ENCODE measurements around the gene AK2. TPM values are rescaled to one million over a fixed set of nuclear protein-coding genes. Genes with fewer than 3 reads are reported as not detected.

AK2 gene
- total RNA-seq, 1 experiment from 2014 or later = 191 TPM

DNA sequence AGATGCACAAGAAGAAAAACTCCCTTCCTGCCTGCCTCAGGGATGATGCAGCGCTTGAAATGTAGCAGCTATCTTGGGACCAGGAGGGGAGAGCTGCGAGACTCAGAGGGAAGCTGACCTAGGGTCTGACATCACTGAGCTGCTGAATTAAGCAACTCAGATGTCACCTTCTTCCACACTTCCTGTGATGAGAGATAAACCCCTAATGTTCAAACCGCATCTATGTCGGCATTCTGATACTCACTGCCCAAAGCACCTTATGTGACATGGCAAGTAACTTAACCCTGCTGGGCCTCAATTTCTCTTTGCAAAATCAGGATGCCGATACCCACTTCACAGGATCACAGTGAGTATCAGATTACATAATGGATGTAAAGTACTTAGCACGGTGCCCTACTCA, 9.1 kb upstream of the AK2 start:
- no peak overlapping the region for H2AFZ ChIP-seq

DNA sequence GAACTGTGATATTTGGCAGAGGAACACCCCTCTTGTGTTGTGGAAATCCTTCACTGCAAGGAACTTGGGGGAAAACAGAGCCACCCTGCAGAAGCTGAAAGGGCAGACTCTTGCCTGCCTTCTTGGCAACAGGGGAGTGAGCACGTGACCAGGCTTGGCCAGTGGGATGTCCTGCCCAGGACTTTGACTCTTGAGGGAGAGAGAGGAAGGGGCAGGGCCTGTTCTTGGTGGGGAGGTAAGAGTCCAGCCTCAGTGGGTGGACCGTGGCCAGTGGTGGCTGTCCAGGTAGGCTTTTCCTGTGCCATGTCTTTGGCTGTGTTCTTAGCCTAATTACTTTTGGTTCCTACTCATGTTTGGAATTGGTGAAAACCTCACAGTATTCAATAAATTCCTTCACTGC, 8.6 kb upstream of the AK2 start:
- no TSS peak for BruUV-seq (replicated peaks)
- H3K36me3 ChIP-seq (ENCODE audit: low read depth) = no peaks in the 10 kb centered on the region
- H2AFZ ChIP-seq = no peak overlapping the region
- no peaks in the 10 kb centered on the region for H3K9me2 ChIP-seq (ENCODE audit: insufficient read depth)
- H3K79me2 ChIP-seq (ENCODE audit: low read depth) = no peaks in the 10 kb centered on the region
- TF ChIP-seq, protein P1, sequence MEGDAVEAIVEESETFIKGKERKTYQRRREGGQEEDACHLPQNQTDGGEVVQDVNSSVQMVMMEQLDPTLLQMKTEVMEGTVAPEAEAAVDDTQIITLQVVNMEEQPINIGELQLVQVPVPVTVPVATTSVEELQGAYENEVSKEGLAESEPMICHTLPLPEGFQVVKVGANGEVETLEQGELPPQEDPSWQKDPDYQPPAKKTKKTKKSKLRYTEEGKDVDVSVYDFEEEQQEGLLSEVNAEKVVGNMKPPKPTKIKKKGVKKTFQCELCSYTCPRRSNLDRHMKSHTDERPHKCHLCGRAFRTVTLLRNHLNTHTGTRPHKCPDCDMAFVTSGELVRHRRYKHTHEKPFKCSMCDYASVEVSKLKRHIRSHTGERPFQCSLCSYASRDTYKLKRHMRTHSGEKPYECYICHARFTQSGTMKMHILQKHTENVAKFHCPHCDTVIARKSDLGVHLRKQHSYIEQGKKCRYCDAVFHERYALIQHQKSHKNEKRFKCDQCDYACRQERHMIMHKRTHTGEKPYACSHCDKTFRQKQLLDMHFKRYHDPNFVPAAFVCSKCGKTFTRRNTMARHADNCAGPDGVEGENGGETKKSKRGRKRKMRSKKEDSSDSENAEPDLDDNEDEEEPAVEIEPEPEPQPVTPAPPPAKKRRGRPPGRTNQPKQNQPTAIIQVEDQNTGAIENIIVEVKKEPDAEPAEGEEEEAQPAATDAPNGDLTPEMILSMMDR (conservative IDR thresholded peaks at IDR 0.05) = no peak
- TF ChIP-seq EZH2 (IDR thresholded peaks at IDR 0.05; ENCODE audit: low read depth) = no peak
- H3F3A ChIP-seq (ENCODE audit: insufficient read depth, low read depth) = peaks cover 32% of the 10 kb centered on the region
- H3K4me2 ChIP-seq = no peak overlapping the region
- no peaks in the 10 kb centered on the region for H4K20me1 ChIP-seq (ENCODE audit: insufficient read depth)
- intact Hi-C loops (cut with micrococcal nuclease; ENCODE audit: unreplicated experiment) = no loop called here
- no peaks in the 10 kb centered on the region for H3K27me3 ChIP-seq (ENCODE audit: insufficient read depth, low read depth)
- H3K9me3 ChIP-seq (ENCODE audit: insufficient read depth, low read depth) = no peaks in the 10 kb centered on the region
- ChIA-PET POLR2A (ENCODE audit: unreplicated experiment) (no interaction called here), CTCF (no interaction called here)
- no peak for DNase-seq
- H3K27ac ChIP-seq = no peak overlapping the region
- no peak overlapping the region for H3K4me3 ChIP-seq
- peaks cover 28% of the 10 kb centered on the region for H3K4me1 ChIP-seq (replicated peaks; ENCODE audit: insufficient read depth)

More for the DNA sequence above, 9.1 kb upstream of the AK2 start:
- Histone ChIP-seq H3K4me2 (no peak overlapping the region), H3K9me3 (ENCODE audit: insufficient read depth, low read depth) (no peaks in the 10 kb centered on the region), H3K79me2 (ENCODE audit: low read depth) (no peaks in the 10 kb centered on the region), H3K36me3 (ENCODE audit: low read depth) (no peaks in the 10 kb centered on the region), H4K20me1 (ENCODE audit: insufficient read depth) (no peaks in the 10 kb centered on the region), H3F3A (ENCODE audit: insufficient read depth, low read depth) (peaks cover 37% of the 10 kb centered on the region), H3K27ac (no peak overlapping the region), H3K4me3 (no peak overlapping the region), H3K27me3 (ENCODE audit: insufficient read depth, low read depth) (no peaks in the 10 kb centered on the region), H3K4me1 (replicated peaks; ENCODE audit: insufficient read depth) (peaks cover 33% of the 10 kb centered on the region), H3K9me2 (ENCODE audit: insufficient read depth) (no peaks in the 10 kb centered on the region)
- DNase-seq = no peak
- no TSS peak for BruUV-seq (replicated peaks)
- ChIA-PET POLR2A (ENCODE audit: unreplicated experiment) (interaction anchor here (0.7 kb wide), 1 partner anchor 621 kb away, joined by 21 read pairs; no protein-coding TSS in a partner anchor), CTCF (interaction anchor here (0.7 kb wide), 1 partner anchor 1160 kb away, joined by 14 read pairs; no protein-coding TSS in a partner anchor)
- TF ChIP-seq, protein P1 (conservative IDR thresholded peaks at IDR 0.05) = no peak
- no peak for TF ChIP-seq EZH2 (IDR thresholded peaks at IDR 0.05; ENCODE audit: low read depth)
- intact Hi-C loops (cut with micrococcal nuclease; ENCODE audit: unreplicated experiment) = no loop called here

DNA sequence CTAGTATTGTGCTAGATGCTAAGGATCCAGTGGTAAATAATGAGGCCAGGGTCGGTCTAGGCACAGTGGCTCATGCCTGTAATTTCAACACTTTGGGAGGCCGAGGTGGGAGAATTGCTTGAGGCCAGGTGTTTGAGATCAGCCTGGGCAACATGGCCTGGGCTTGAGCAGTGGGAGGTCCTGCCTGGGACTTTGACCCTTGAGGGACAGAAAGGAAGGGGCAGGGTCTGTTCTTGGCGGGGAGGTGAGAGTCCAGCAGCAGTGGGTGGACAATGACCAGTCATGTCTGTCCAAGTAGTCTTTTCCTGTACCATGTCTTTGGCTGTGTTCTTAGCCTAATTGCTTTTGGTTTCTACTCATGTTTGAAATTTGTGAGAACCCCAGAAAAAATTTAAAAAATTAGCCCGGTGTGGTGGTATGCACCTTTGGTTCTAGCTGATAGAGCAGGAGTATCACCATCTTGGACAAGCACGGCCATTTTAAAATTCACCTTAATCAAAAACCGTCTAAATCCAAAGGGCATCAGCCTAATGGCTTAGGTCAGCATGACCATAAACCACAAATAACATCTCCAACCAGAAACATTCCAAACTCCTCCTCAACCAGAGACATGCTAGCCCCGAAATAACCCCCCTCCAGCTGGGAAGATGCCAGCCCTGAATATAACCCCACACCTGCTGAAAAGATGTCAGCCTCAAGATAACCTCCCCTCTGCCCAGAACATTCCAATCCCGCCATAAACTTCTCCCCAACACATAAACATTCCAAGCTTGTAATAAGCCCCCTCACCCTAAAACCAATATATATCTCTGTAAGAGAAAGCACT, 6.8 kb upstream of the AK2 start:
- H3F3A ChIP-seq (ENCODE audit: insufficient read depth, low read depth) = peaks cover 18% of the 10 kb centered on the region
- POLR2A ChIA-PET (ENCODE audit: unreplicated experiment) = interaction anchor here (0.5 kb wide), 1 partner anchor 15 kb away, joined by 3 read pairs; no protein-coding TSS in a partner anchor
- no peaks in the 10 kb centered on the region for H4K20me1 ChIP-seq (ENCODE audit: insufficient read depth)
- H3K4me2 ChIP-seq = no peak overlapping the region
- TF ChIP-seq, protein P1 (conservative IDR thresholded peaks at IDR 0.05) = no peak
- TF ChIP-seq EZH2 (IDR thresholded peaks at IDR 0.05; ENCODE audit: low read depth) = no peak
- H3K27me3 ChIP-seq (ENCODE audit: insufficient read depth, low read depth) = no peaks in the 10 kb centered on the region
- CTCF ChIA-PET = no interaction called here
- no peaks in the 10 kb centered on the region for H3K9me2 ChIP-seq (ENCODE audit: insufficient read depth)
- DNase-seq = no peak
- H3K36me3 ChIP-seq (ENCODE audit: low read depth) = no peaks in the 10 kb centered on the region
- no peaks in the 10 kb centered on the region for H3K9me3 ChIP-seq (ENCODE audit: insufficient read depth, low read depth)
- no peak overlapping the region for H3K27ac ChIP-seq
- intact Hi-C loops (cut with micrococcal nuclease; ENCODE audit: unreplicated experiment) = no loop called here
- peaks cover 15% of the 10 kb centered on the region for H3K4me1 ChIP-seq (replicated peaks; ENCODE audit: insufficient read depth)
- no peaks in the 10 kb centered on the region for H3K79me2 ChIP-seq (ENCODE audit: low read depth)
- BruUV-seq (replicated peaks) = no TSS peak
- H2AFZ ChIP-seq = no peak overlapping the region
- no peak overlapping the region for H3K4me3 ChIP-seq
